GM23248 (cell line): ENCODE measurements around the gene ANKRD22. TPM values are rescaled to one million over a fixed set of nuclear protein-coding genes. Genes with fewer than 3 reads are reported as not detected.

ENCODE experiments used
- DNase-seq: peaks from one replicate; pipeline ENCODE4 v3.0.0-alpha.2; 2015
- H2AFZ ChIP-seq: fragments of 200-600 bp; sonication (generic); 2 replicates; pipeline ENCODE4 v1.6.1; 2016; ENCODE audit warnings: antibody characterized with exemption
- H3F3A ChIP-seq: fragments of 200-600 bp; sonication (generic); 2 replicates; pipeline ENCODE4 v1.6.1; 2016; ENCODE audit warnings: mild to moderate bottlenecking, antibody characterized with exemption, mixed run types; ENCODE audit not compliant: insufficient read depth
- H3K27ac ChIP-seq: fragments of 200-600 bp; sonication (generic); 2 replicates; pipeline ENCODE4 v1.5.1; 2016; ENCODE audit warnings: mild to moderate bottlenecking
- H3K27me3 ChIP-seq: fragments of 200-600 bp; sonication (generic); replicated peaks from 2 replicates; pipeline ENCODE4 v1.6.1; 2016; ENCODE audit warnings: mild to moderate bottlenecking; ENCODE audit not compliant: insufficient read depth
- H3K36me3 ChIP-seq: fragments of 200-600 bp; sonication (generic); 2 replicates; pipeline ENCODE4 v1.6.1; 2016; ENCODE audit warnings: low read depth, mild to moderate bottlenecking
- H3K4me1 ChIP-seq: fragments of 200-600 bp; sonication (generic); 2 replicates; pipeline ENCODE4 v1.6.1; 2016; ENCODE audit warnings: mild to moderate bottlenecking; ENCODE audit not compliant: insufficient read depth
- H3K4me2 ChIP-seq: fragments of 200-600 bp; sonication (generic); one replicate; pipeline ENCODE4 v1.6.1; 2016; ENCODE audit warnings: mild to moderate bottlenecking; ENCODE audit not compliant: unreplicated experiment
- H3K4me3 ChIP-seq: fragments of 200-600 bp; sonication (generic); 2 replicates; pipeline ENCODE4 v1.5.1; 2016; ENCODE audit warnings: mild to moderate bottlenecking
- H3K79me2 ChIP-seq: fragments of 200-600 bp; sonication (generic); 2 replicates; pipeline ENCODE4 v1.6.1; 2016; ENCODE audit warnings: mild to moderate bottlenecking; ENCODE audit not compliant: insufficient read depth
- H3K9ac ChIP-seq: fragments of 200-600 bp; sonication (generic); 2 replicates; pipeline ENCODE4 v1.6.1; 2016; ENCODE audit warnings: mild to moderate bottlenecking
- H3K9me2 ChIP-seq: fragments of 200-600 bp; sonication (generic); 2 replicates; pipeline ENCODE4 v1.6.1; 2016; ENCODE audit warnings: mixed run types, mild to moderate bottlenecking, moderate library complexity; ENCODE audit not compliant: insufficient read depth
- H3K9me3 ChIP-seq: fragments of 200-600 bp; sonication (generic); one replicate; pipeline ENCODE4 v1.6.1; 2017; ENCODE audit warnings: low read depth
- H4K20me1 ChIP-seq: fragments of 200-600 bp; sonication (generic); 2 replicates; pipeline ENCODE4 v1.6.0; 2016; ENCODE audit not compliant: insufficient read depth
- EZH2 ChIP-seq: fragments of 200-600 bp; sonication (generic); IDR thresholded peaks from 2 replicates; pipeline ENCODE4 v1.6.1; 2018; ENCODE audit warnings: antibody characterized with exemption, mild to moderate bottlenecking; ENCODE audit not compliant: insufficient read depth, poor library complexity, severe bottlenecking
- EZH2phosphoT487 ChIP-seq: fragments of 200-600 bp; sonication (generic); IDR thresholded peaks from 2 replicates; pipeline ENCODE4 v1.6.1; 2018; ENCODE audit warnings: antibody characterized with exemption, moderate library complexity, mild to moderate bottlenecking, low read depth; ENCODE audit not compliant: insufficient read depth
- WGBS, 2 experiments: methylation state at CpG; one replicate each; pipeline ENCODE4 v1.1.6; 2015 to 2017; ENCODE audit warnings: low lambda C conversion rate in 2 of 2, low coverage in 1 of 2; ENCODE audit errors: missing lambda C conversion rate in 2 of 2; 5-methylcytosine and 5-hydroxymethylcytosine counted together
- in situ Hi-C: fragments of 300-500 bp; cut with MboI; formaldehyde crosslinking; loops from 2 replicates; pipeline ENCODE4 v1.15.0; 2020
- polyA plus RNA-seq: library from polyadenylated mRNA; unstranded; fragments of >200 nt; fragmentation: Nextera tagmentation; extraction: Ambion mirVana; gene quantifications from 2 replicates; pipeline ENCODE4 v1.2.1, GENCODE V29; 2016
- total RNA-seq: library from RNA; depleted of rRNA; stranded (reverse); fragments of >200 nt; shearing (Covaris generic); gene quantifications from 2 replicates; pipeline ENCODE4 v1.2.3, GENCODE V29; 2014

Gene ANKRD22
- total and polyA plus RNA-seq, 2 experiments from 2014 or later: 0.22 TPM; not detected in 1

DNA sequence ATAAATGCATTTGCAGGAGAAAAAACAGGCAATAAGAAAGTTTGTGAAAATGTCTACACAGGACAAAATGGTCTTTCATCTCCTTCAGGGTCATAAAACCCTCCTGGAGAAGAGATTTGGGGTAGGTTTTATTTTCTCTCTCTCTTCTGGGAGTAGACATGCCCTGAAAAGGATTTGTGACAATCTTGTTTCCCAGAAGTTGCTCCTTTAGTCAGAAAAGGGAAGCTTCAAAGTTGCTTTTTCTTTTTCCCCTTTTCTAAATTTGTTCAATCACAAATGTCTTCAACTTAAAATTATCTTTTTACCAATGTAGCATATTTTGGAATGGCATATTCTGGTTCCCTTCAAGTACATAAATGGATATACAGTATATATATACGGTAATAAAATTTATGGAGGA is 9.4 kb upstream of the ANKRD22 start:
- TF ChIP-seq EZH2phosphoT487 (no peak), EZH2 (no peak)
- Histone ChIP-seq H4K20me1 (no peaks in the 10 kb centered on the region), H3K9me3 (no peaks in the 10 kb centered on the region), H3K9me2 (no peaks in the 10 kb centered on the region), H3K36me3 (no peaks in the 10 kb centered on the region), H2AFZ (no peak overlapping the region), H3K4me2 (no peak overlapping the region), H3K4me1 (no peaks in the 10 kb centered on the region), H3K27me3 (no peaks in the 10 kb centered on the region), H3K79me2 (no peaks in the 10 kb centered on the region), H3K9ac (no peak overlapping the region), H3F3A (no peaks in the 10 kb centered on the region), H3K27ac (no peak overlapping the region), H3K4me3 (no peak overlapping the region)
- no peak for DNase-seq
- WGBS, 2 experiments: 48 to 50% methylated on average over 1 of the region's 1 CpG
- in situ Hi-C loops: no loop called here

DNA sequence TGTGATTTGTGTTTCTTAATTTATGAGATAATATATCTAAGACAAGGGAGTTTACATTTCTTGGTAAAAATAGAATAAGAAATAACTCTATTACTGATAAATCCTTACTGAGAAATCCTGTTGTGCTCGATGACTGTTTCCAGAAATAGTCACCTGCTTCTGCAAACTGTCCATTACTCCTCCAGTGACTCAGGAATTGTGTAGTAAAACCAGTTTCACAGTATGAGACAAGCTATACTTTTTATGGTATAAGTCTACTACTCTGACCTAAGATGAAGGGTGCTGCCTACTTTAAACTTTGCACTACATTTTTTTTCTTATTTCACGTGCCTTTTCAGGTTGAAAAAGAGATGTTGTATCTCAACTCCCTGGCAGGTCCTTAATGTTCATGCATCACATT is 6.8 kb upstream of the ANKRD22 start:
- Histone ChIP-seq H3K27me3 (no peaks in the 10 kb centered on the region), H4K20me1 (no peaks in the 10 kb centered on the region), H3K9ac (no peak overlapping the region), H3K36me3 (no peaks in the 10 kb centered on the region), H3K4me2 (no peak overlapping the region), H3F3A (no peaks in the 10 kb centered on the region), H3K79me2 (no peaks in the 10 kb centered on the region), H3K27ac (no peak overlapping the region), H3K9me2 (no peaks in the 10 kb centered on the region), H3K9me3 (no peaks in the 10 kb centered on the region), H3K4me1 (no peaks in the 10 kb centered on the region), H3K4me3 (no peak overlapping the region), H2AFZ (no peak overlapping the region)
- no peak for TF ChIP-seq EZH2
- DNase-seq: no peak
- 86 to 89% methylated on average over 2 of the region's 2 CpGs for WGBS, 2 experiments
- in situ Hi-C loops: no loop called here

DNA sequence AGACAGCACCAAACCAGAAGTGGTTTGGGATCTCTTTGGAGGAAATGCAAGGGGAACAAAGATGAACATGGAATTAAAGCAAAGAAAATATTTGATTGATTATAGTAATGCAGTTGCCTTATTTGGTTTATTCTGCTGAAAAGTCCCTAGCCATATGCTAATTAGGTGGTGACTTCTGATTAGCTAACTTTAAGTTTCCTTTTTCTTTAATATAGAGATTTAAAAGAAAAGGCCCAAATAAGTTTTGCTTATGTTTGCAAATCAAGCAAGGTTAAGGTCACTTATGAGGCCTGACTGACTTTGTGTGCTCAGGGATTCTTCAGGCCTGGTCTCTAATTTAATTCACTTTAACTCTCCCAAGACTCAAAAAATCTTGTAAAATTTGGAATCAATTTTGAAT is 6.2 kb upstream of the ANKRD22 start:
- TF ChIP-seq EZH2phosphoT487 (no peak), EZH2 (no peak)
- no peak overlapping the region for H3K4me3 ChIP-seq
- no peaks in the 10 kb centered on the region for H3K36me3 ChIP-seq
- H3K27me3 ChIP-seq: no peaks in the 10 kb centered on the region
- H3K9ac ChIP-seq: no peak overlapping the region
- H3K4me1 ChIP-seq: no peaks in the 10 kb centered on the region
- no peaks in the 10 kb centered on the region for H3F3A ChIP-seq
- in situ Hi-C loops: no loop called here
- H3K4me2 ChIP-seq: no peak overlapping the region
- DNase-seq: no peak
- H3K79me2 ChIP-seq: no peaks in the 10 kb centered on the region
- no peak overlapping the region for H3K27ac ChIP-seq
- no peaks in the 10 kb centered on the region for H3K9me2 ChIP-seq
- H2AFZ ChIP-seq: no peak overlapping the region
- no peaks in the 10 kb centered on the region for H3K9me3 ChIP-seq
- no peaks in the 10 kb centered on the region for H4K20me1 ChIP-seq

DNA sequence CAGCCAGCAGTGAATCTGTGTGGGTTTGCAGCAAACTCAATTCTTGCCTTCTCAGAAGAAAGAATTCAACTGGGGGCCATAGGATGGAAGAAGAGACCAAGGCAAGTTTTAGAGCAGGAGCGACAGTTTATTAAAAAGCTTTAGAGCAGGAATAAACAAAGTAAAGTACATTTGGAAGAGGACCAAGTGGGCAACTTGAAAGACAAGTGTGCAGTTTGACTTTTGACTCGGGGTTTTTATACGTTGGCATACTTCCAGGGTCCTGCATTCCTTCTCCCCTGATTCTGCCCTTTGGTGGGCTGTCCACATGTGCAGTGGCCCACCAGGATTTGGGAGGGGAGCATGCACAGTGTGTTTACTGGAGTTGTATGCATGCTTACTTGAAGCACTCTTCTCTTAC is 3.0 kb upstream of the ANKRD22 start:
- DNase-seq: no peak
- no peaks in the 10 kb centered on the region for H3K27me3 ChIP-seq

DNA sequence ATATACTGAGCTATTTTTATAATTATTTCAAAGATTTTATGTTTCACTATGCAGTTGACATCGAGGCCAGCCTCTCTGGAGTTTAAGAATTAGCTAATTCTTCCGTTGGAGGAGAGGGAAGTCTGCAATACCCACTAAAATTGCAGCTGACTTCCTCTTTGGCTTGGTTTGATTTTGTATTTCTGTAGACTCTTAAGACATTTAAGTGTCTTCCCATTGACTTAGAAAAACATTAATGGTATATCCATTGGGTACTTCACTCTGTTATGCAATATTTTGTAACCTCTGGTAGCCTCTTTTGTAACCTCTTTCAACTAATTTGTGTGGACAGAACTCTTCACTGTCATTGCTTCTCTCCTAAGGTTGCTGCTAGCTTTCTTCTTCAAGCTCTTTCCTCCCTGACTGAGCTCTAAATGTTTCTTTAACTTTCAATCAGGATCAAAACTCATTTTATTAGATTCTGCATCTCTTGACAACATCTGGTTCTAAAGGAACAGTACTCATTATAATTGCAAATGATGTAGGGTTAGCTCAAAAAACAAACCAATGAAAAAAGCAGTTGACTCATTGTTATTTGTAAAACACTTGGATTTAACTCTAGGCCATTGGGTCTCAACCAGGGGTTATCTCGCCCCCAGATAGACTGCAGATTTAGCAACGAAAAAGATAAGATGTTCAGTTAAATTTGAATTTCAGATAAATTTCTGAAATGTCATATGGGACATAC is 1.7 kb upstream of the ANKRD22 start:
- Histone ChIP-seq H3K79me2 (no peaks in the 10 kb centered on the region), H3K9me2 (no peaks in the 10 kb centered on the region), H3K4me1 (peaks cover 23% of the 10 kb centered on the region), H3K4me3 (no peak overlapping the region), H3K27ac (no peak overlapping the region), H3K36me3 (no peaks in the 10 kb centered on the region), H2AFZ (no peak overlapping the region), H3K9me3 (no peaks in the 10 kb centered on the region), H3F3A (peaks cover 18% of the 10 kb centered on the region), H4K20me1 (no peaks in the 10 kb centered on the region), H3K27me3 (no peaks in the 10 kb centered on the region), H3K4me2 (no peak overlapping the region), H3K9ac (no peak overlapping the region)
- TF ChIP-seq EZH2phosphoT487 (no peak), EZH2 (no peak)
- DNase-seq: no peak
- in situ Hi-C loops: no loop called here
- WGBS, 2 experiments: 78 to 80% methylated on average over 4 of the region's 4 CpGs

More for the DNA sequence above, 3.0 kb upstream of the ANKRD22 start:
- Histone ChIP-seq H3K9me2 (no peaks in the 10 kb centered on the region), H3K4me3 (no peak overlapping the region), H3K36me3 (no peaks in the 10 kb centered on the region), H2AFZ (no peak overlapping the region), H3K4me2 (no peak overlapping the region), H4K20me1 (no peaks in the 10 kb centered on the region), H3K9me3 (no peaks in the 10 kb centered on the region), H3K4me1 (peaks cover 9% of the 10 kb centered on the region), H3K79me2 (no peaks in the 10 kb centered on the region), H3K27ac (no peak overlapping the region), H3K9ac (no peak overlapping the region), H3F3A (peaks cover 5% of the 10 kb centered on the region; the same call in 1 of the 2 replicates)
- in situ Hi-C loops: no loop called here
- TF ChIP-seq EZH2phosphoT487 (no peak), EZH2 (no peak)
- WGBS, 2 experiments: 73 to 74% methylated on average over 3 of the region's 3 CpGs
